ENCODE data around the gene STIM1. TPM values are rescaled to one million over a fixed set of nuclear protein-coding genes. Genes with fewer than 3 reads are reported as not detected.

STIM1 gene
- total RNA-seq, 1 donor from 2014 or later, result 60.7 TPM

GRCh38 chr11:3982431-3982830, 127.0 kb downstream of the STIM1 start:
- no peaks in the 10 kb centered on the region for H3K27me3 ChIP-seq
- no peaks in the 10 kb centered on the region for H3K9me3 ChIP-seq
- no peak for DNase-seq
- H3K4me1 ChIP-seq, result peaks cover 3% of the 10 kb centered on the region
- no peak overlapping the region for H3K27ac ChIP-seq
- H3K36me3 ChIP-seq, result no peaks in the 10 kb centered on the region
- no peak for TF ChIP-seq CTCF (IDR thresholded peaks at IDR 0.05)
- intact Hi-C loops (cut with DNase I), result no loop called here
- no peak for ATAC-seq
- no peak overlapping the region for H3K4me3 ChIP-seq

DNA sequence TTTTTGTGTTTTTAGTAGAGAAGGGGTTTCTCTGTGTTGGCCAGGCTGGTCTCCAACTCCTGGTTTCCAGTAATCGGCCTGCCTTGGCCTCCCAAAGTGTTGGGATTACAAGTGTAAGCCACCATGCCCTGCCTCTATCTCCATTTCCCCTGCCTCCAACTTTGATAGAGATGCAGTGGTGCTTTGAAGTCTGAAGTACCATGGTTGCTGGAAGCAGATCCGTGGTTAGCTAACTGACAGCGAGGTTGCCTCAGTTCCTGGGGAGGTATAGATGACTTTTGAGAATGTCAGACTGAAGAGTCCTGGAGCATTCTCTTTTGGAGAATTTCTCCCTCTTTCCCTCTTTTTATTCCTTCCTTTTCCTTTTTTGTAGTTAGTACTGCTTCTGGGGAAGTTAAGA, 127.6 kb downstream of the STIM1 start:
- Histone ChIP-seq H3K4me3 (no peak overlapping the region), H3K4me1 (peaks cover 9% of the 10 kb centered on the region), H3K27me3 (no peaks in the 10 kb centered on the region), H3K27ac (no peak overlapping the region), H3K9me3 (no peaks in the 10 kb centered on the region), H3K36me3 (no peaks in the 10 kb centered on the region)
- DNase-seq (no peak), ATAC-seq (no peak)
- intact Hi-C loops (cut with DNase I), result no loop called here
- no peak for TF ChIP-seq CTCF (IDR thresholded peaks at IDR 0.05)

DNA sequence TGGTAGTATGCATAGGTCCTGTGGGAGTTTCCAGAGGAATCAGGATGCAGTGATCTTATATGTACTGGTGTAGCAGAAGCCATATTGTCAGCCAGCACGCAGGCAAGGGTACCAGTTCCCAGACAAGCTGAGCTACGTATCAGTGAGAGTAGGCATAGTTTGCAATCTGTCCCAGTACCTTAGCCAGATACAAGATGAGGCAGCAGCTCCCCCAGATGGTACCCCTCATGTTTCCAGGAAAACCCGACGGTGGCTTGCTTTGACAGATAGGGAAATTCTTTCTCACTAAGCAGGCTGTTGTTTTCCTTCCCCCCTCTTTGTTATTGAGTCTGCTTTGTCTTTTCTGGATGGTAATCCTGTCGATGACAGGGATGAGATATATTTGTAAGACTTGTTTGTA, 129.4 kb downstream of the STIM1 start:
- ATAC-seq (no peak), DNase-seq (no peak)
- H3K27ac ChIP-seq, result no peak overlapping the region
- H3K27me3 ChIP-seq, result no peaks in the 10 kb centered on the region
- peaks cover 9% of the 10 kb centered on the region for H3K4me1 ChIP-seq
- intact Hi-C loops (cut with DNase I), result no loop called here
- no peaks in the 10 kb centered on the region for H3K9me3 ChIP-seq
- no peak for TF ChIP-seq CTCF (IDR thresholded peaks at IDR 0.05)
- H3K4me3 ChIP-seq, result no peak overlapping the region
- H3K36me3 ChIP-seq, result no peaks in the 10 kb centered on the region

DNA sequence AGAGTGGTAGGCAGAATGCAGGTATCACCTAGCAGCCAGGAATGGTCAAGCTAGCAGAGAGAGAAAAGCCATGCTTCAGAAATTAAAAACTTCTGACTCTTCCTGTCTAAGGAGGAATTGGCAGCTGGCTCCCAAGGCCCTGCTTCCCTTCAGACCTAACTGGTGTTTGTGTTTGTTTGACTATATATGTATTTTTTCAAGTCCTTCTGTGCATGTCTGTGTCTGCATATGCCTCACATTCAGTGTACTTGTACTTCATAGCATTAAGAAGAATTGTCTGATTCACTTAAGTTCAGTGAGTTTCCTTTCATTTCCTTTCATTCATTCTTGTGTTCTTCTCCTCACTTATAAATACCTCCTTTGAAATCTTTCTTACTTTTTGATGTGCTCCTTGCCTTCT, 130.2 kb downstream of the STIM1 start:
- no peak for TF ChIP-seq CTCF (IDR thresholded peaks at IDR 0.05)
- H3K9me3 ChIP-seq, result no peaks in the 10 kb centered on the region
- DNase-seq (no peak), ATAC-seq (no peak)
- H3K27ac ChIP-seq, result no peak overlapping the region
- intact Hi-C loops (cut with DNase I), result no loop called here
- no peaks in the 10 kb centered on the region for H3K27me3 ChIP-seq
- H3K4me1 ChIP-seq, result peaks cover 9% of the 10 kb centered on the region
- H3K36me3 ChIP-seq, result no peaks in the 10 kb centered on the region
- H3K4me3 ChIP-seq, result no peak overlapping the region

DNA sequence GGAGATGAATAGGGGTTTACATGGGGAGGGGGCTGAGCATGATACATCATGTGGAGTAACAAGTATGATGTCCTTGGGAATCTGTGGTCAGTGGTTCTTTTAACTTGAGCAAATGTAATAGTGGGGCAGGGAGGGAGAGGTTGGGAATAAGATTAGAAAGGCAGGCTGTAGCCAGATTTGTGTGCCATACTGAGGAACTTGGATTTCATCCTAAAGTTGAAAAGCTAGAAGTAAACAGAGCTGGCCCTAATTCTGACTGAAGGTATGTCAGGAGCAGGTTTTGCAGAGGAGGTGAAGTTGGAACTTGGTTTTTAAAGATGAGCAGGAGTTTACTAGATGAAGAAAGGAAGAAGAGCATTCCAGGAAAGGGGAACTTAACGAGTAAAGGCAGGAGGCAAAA, 130.8 kb downstream of the STIM1 start:
- ATAC-seq (no peak), DNase-seq (no peak)
- H3K27me3 ChIP-seq, result no peaks in the 10 kb centered on the region
- peaks cover 9% of the 10 kb centered on the region for H3K4me1 ChIP-seq
- TF ChIP-seq CTCF (IDR thresholded peaks at IDR 0.05), result no peak
- no peak overlapping the region for H3K4me3 ChIP-seq
- H3K36me3 ChIP-seq, result no peaks in the 10 kb centered on the region
- intact Hi-C loops (cut with DNase I), result no loop called here
- H3K27ac ChIP-seq, result no peak overlapping the region
- H3K9me3 ChIP-seq, result no peaks in the 10 kb centered on the region

DNA sequence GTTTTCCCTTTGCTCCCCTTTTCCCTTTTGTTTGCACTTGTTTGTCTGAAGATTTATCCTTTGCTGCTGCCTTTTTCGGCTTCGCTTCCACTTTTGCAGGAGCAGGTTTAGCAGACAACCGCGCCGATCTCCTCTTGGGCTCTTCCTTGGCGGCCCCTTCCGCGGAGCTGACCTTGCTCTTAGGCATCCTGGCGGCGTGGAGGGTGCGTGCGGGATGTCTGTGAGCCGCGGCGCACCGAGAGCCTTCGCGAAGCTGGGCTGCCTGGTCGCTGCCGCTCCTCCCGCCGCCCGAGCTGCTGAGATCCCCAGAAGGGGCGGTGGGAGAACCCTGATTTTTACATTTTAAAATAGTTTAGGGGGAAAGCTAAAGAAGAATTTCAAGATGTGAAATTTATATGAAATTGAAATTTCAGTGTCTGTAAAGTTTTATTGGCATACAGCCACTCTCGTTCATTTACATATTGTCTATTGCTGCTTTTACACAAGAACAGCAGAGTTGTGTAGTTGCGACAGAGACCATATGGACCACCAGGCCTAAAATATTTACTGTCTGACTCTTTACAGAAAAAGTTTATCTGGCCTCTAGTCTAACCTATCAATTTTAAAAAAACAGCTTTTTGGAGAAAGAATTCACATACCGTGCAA, 133.9 kb downstream of the STIM1 start:
- Histone ChIP-seq H3K4me3 (peak overlapping the region; percentile 4), H3K4me1 (peaks cover 9% of the 10 kb centered on the region), H3K36me3 (no peaks in the 10 kb centered on the region), H3K27ac (no peak overlapping the region), H3K27me3 (no peaks in the 10 kb centered on the region), H3K9me3 (no peaks in the 10 kb centered on the region)
- ATAC-seq (no peak), DNase-seq (no peak)
- intact Hi-C loops (cut with DNase I), result no loop called here
- no peak for TF ChIP-seq CTCF (IDR thresholded peaks at IDR 0.05)
